Activated T-cell treated with anti-CD3 and anti-CD28 coated beads, Interleukin-2, amount 50 U/mL, for 72 hours (primary cell): ENCODE data around the gene LHFPL6. TPM values are rescaled to one million over a fixed set of nuclear protein-coding genes. Genes with fewer than 3 reads are reported as not detected.

Source experiments
- ATAC-seq, 2 donors: fragments of 150-1000 bp; cut with Tn5 transposase; replicated peaks in 1 of 2; 2 replicates each; pipeline ENCODE4 v1.10.0; 2021; ENCODE audit warnings: moderate library complexity in 2 of 2, mild to moderate bottlenecking in 1 of 2
- DNase-seq, 2 donors: peaks; one replicate each; pipeline ENCODE4 v3.0.0; 2021 to 2022; ENCODE audit warnings: mixed read lengths in 1 of 2
- H3K27ac Mint-ChIP-seq: one replicate; pipeline ENCODE4 v1.8.0; 2022; ENCODE audit warnings: mild to moderate bottlenecking, moderate library complexity, mixed read lengths
- H3K27me3 Mint-ChIP-seq: one replicate; pipeline ENCODE4 v1.8.0; 2022; ENCODE audit warnings: low read depth, mixed read lengths
- H3K36me3 Mint-ChIP-seq, 2 donors: one replicate each; pipeline ENCODE4 v1.8.0; 2022; ENCODE audit warnings: mixed read lengths in 2 of 2, mild to moderate bottlenecking in 1 of 2; ENCODE audit not compliant: insufficient read depth in 2 of 2
- H3K4me1 Mint-ChIP-seq: one replicate; pipeline ENCODE4 v1.8.0; 2022; ENCODE audit warnings: low read depth, mixed read lengths
- H3K4me3 Mint-ChIP-seq, 2 donors: one replicate each; pipeline ENCODE4 v1.8.0; 2022; ENCODE audit warnings: mild to moderate bottlenecking in 2 of 2, mixed read lengths in 2 of 2, moderate library complexity in 2 of 2
- H3K9me3 Mint-ChIP-seq, 2 donors: one replicate each; pipeline ENCODE4 v1.8.0; 2022; ENCODE audit warnings: mixed read lengths in 2 of 2
- total RNA-seq, 2 donors: library from RNA; stranded (reverse); gene quantifications; one replicate each; pipeline ENCODE4 v1.2.3, GENCODE V29; 2022

The LHFPL6 gene
- total RNA-seq, 2 donors from 2014 or later = 1.7 to 2.5 TPM

- Mint-ChIP-seq H3K36me3 (no peaks in the 10 kb centered on the region), H3K27ac (no peak overlapping the region)
- DNase-seq = no peak
These were observed 1.8 kb upstream of the LHFPL6 start for GRCh38 chr13:39604756-39605155.

GRCh38 chr13:39603424-39603947, 493 bp upstream of the LHFPL6 start:
- peak overlapping the region; percentile 82 for H3K27ac Mint-ChIP-seq

More at GRCh38 chr13:39604756-39605155, 1.8 kb upstream of the LHFPL6 start:
- Mint-ChIP-seq H3K27me3 (peaks cover 64% of the 10 kb centered on the region), H3K4me1 (peaks cover 7% of the 10 kb centered on the region), H3K9me3 (no peaks in the 10 kb centered on the region), H3K4me3 (no peak overlapping the region)
- no peak for ATAC-seq

DNA sequence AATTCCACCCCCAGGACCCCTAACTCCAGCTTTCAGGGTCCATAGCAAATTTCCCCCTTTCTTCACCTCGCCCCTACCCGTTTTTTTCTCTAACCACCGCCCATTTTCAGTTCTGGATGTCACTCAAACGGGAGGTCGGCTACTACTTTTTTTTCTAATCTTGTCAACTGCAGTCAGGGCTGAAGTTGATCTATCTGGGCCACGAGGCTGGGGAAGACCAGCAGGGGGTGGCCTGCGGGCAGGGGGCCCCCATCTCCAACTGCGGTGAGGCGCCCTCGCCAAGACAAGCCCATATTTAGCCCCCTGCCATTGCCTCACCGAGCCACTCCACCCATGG, 748 bp downstream of the LHFPL6 start:
- ATAC-seq = peak; percentile 27 to 38
- peaks cover 57% of the 10 kb centered on the region for H3K27me3 Mint-ChIP-seq

More at GRCh38 chr13:39603424-39603947, 493 bp upstream of the LHFPL6 start:
- peaks cover 62% of the 10 kb centered on the region for H3K27me3 Mint-ChIP-seq
- peaks cover 7% of the 10 kb centered on the region for H3K4me1 Mint-ChIP-seq
- DNase-seq (no peak), ATAC-seq (no peak)
- H3K36me3 Mint-ChIP-seq = no peaks in the 10 kb centered on the region
- H3K9me3 Mint-ChIP-seq = no peaks in the 10 kb centered on the region
- peak overlapping the region; percentile 88 to 91 for H3K4me3 Mint-ChIP-seq

DNA sequence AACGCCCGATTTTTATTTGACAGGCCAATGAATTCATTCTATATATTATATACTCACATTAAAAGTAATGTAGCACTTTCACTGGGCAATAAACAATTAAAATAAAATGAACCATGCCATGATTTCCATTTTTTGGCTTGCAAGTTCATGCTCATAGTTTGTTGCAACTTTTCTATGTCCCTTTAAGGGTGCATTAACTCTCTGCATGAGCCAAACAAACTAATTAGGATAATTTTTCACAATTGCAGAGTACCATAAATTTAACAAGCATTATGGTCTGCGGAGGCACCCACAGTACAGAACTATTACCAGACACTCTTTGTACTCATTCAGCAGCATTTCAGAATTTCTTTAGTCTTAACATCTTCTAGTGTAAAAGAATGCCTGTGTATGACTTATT, 1.4 kb downstream of the LHFPL6 start:
- no peak for DNase-seq
- H3K36me3 Mint-ChIP-seq = no peaks in the 10 kb centered on the region
- H3K4me3 Mint-ChIP-seq = peak overlapping the region; percentile 88 to 91
- ATAC-seq = no peak
- H3K27me3 Mint-ChIP-seq = peaks cover 57% of the 10 kb centered on the region
- peaks cover 7% of the 10 kb centered on the region for H3K4me1 Mint-ChIP-seq
- no peak overlapping the region for H3K27ac Mint-ChIP-seq
- H3K9me3 Mint-ChIP-seq = no peaks in the 10 kb centered on the region

More for the DNA sequence above, 748 bp downstream of the LHFPL6 start:
- Mint-ChIP-seq H3K4me1 (peaks cover 7% of the 10 kb centered on the region), H3K27ac (peak overlapping the region; percentile 33), H3K4me3 (peak overlapping the region; percentile 88 to 91), H3K36me3 (no peaks in the 10 kb centered on the region), H3K9me3 (no peaks in the 10 kb centered on the region)
- DNase-seq = peak in 1 of 2 donors; percentile 13

- DNase-seq (no peak), ATAC-seq (no peak)
- peaks cover 7% of the 10 kb centered on the region for H3K4me1 Mint-ChIP-seq
- peaks cover 56% of the 10 kb centered on the region for H3K27me3 Mint-ChIP-seq
- no peak overlapping the region for H3K27ac Mint-ChIP-seq
- no peaks in the 10 kb centered on the region for H3K9me3 Mint-ChIP-seq
- no peaks in the 10 kb centered on the region for H3K36me3 Mint-ChIP-seq
- H3K4me3 Mint-ChIP-seq = no peak overlapping the region
These were observed 2.2 kb downstream of the LHFPL6 start for GRCh38 chr13:39600766-39601165.

DNA sequence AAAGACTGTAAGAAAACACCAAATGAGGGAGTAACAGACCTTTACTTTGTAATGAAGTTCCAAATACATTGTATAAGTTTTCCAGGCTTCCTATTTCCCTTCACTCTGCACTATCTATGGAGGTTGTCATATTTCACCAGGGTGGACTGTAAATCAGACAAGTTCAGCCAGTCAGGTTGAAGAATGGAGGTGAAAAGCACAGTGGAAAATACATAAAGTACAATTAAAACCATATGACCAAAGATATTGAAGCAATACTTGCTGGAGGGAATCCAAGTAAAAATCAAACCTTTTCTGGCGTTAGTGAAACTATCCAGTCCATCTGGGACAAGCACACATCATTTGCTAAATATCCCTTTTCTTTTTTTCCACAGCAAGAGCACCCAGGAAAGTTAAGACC, 3.2 kb downstream of the LHFPL6 start:
- Mint-ChIP-seq H3K27me3 (peaks cover 47% of the 10 kb centered on the region), H3K4me3 (no peak overlapping the region), H3K36me3 (no peaks in the 10 kb centered on the region), H3K9me3 (no peaks in the 10 kb centered on the region), H3K4me1 (peaks cover 7% of the 10 kb centered on the region), H3K27ac (no peak overlapping the region)
- DNase-seq = no peak
- ATAC-seq = no peak

DNA sequence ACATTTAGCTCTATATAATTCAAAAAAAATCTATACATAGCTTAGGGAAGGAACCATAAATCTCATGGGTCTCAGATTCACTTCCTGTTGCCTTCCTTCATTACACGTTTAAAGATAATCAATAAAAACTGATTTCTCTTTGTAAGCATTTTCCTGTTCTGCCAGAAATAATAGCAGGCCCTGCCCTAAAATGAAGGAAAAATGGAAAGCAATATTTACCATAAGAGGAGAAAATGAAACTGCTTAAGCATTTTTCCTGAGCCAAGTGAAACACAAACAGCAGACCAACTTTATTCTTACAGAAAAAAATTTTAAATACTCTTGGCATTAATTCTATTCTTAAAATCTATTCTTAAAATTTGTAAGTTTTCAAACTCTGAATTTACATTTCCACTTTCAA, 4.0 kb downstream of the LHFPL6 start:
- Mint-ChIP-seq H3K4me3 (no peak overlapping the region), H3K27ac (no peak overlapping the region), H3K27me3 (peaks cover 39% of the 10 kb centered on the region), H3K36me3 (no peaks in the 10 kb centered on the region), H3K4me1 (peaks cover 7% of the 10 kb centered on the region), H3K9me3 (peaks cover 0 to 2% of the 10 kb centered on the region in 2 donors)
- DNase-seq = no peak
- ATAC-seq = no peak

DNA sequence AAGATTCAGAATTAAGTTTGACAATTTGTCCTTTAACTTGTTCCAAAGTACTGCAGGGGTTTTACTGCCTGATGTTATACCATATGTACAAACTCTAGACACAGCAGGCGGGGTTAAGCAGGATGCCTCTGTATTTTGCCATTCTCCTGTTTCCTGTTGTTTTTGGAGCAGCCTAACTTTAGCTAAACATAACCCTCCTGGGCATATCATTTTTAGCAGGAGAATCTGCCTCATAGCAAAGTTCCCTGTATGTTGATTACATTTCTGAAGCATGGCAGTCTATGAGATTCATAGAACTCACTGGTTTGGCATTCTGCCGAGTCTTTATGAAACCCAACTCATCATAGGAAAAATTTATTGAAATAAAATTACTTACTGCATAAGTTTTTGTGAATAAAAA, 5.2 kb downstream of the LHFPL6 start:
- H3K36me3 Mint-ChIP-seq = no peaks in the 10 kb centered on the region
- DNase-seq (no peak), ATAC-seq (no peak)
- H3K4me3 Mint-ChIP-seq = no peak overlapping the region
- peaks cover 7% of the 10 kb centered on the region for H3K4me1 Mint-ChIP-seq
- H3K27me3 Mint-ChIP-seq = peaks cover 32% of the 10 kb centered on the region
- no peak overlapping the region for H3K27ac Mint-ChIP-seq
- peaks cover 0 to 4% of the 10 kb centered on the region in 2 donors for H3K9me3 Mint-ChIP-seq

DNA sequence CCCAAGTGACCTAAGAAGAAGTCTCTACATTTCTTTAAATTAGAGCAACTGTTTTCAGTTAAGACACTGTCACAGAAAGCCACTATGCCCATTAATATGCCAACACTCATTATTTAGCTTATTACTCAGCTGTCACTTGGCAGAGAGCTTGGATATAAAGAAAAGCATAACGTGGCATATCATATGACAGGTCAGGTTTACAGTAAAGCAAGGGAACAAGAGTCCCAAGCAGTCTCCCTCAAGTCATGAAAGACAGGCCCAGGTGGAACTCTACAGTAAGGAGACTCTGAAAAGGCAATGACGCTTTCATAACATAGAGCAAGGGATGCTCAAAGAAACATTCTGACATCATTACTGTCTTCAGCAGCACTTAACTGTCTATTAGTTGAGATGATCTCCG, 6.3 kb downstream of the LHFPL6 start:
- Mint-ChIP-seq H3K4me1 (no peaks in the 10 kb centered on the region), H3K27me3 (peaks cover 23% of the 10 kb centered on the region), H3K9me3 (peaks cover 0 to 4% of the 10 kb centered on the region in 2 donors), H3K4me3 (no peak overlapping the region), H3K27ac (no peak overlapping the region), H3K36me3 (no peaks in the 10 kb centered on the region)
- DNase-seq (no peak), ATAC-seq (no peak)

GRCh38 chr13:39596176-39596575, 6.8 kb downstream of the LHFPL6 start:
- Mint-ChIP-seq H3K4me1 (no peaks in the 10 kb centered on the region), H3K27ac (no peak overlapping the region), H3K9me3 (peaks cover 0 to 4% of the 10 kb centered on the region in 2 donors), H3K36me3 (no peaks in the 10 kb centered on the region), H3K4me3 (no peak overlapping the region), H3K27me3 (peaks cover 18% of the 10 kb centered on the region)
- DNase-seq = no peak
- ATAC-seq = peak in 1 of 2 donors; percentile 49

DNA sequence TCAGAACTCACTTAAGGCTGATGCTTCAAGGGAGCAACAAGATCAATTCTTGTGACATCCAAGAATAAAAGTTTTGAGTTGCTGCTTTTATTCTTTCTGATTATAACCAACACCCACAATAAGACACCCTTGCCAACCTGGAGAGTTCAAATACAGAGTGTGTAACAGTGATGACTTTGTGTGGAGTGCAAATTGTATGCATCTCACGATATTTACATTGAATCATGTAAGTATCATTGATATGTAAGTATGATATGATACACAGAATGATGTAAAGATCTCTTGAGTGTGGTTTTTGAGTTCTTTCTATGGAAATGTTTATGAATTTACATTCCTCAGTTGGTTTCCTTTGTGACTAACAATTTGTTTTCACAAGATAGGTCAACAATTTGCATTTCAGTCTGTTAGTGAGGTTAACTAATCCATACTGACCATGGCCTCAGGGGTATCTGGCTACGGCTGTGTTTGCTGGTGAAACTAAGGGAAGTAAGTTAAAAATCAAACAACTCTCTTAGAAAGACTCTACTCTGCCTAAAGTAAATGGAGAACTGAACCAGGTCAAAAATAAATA, 12.4 kb downstream of the LHFPL6 start:
- Mint-ChIP-seq H3K36me3 (no peaks in the 10 kb centered on the region), H3K27me3 (no peaks in the 10 kb centered on the region), H3K4me3 (no peak overlapping the region), H3K9me3 (peaks cover 0 to 4% of the 10 kb centered on the region in 2 donors), H3K4me1 (no peaks in the 10 kb centered on the region), H3K27ac (no peak overlapping the region)
- DNase-seq (no peak), ATAC-seq (peak in 1 of 2 donors; percentile 56)

- ATAC-seq = no peak
- Mint-ChIP-seq H3K27ac (no peak overlapping the region), H3K36me3 (no peaks in the 10 kb centered on the region), H3K4me1 (no peaks in the 10 kb centered on the region), H3K9me3 (no peaks in the 10 kb centered on the region), H3K4me3 (no peak overlapping the region), H3K27me3 (peaks cover 6% of the 10 kb centered on the region)
- DNase-seq = no peak
These were observed 14.6 kb downstream of the LHFPL6 start for GRCh38 chr13:39588384-39588783.

DNA sequence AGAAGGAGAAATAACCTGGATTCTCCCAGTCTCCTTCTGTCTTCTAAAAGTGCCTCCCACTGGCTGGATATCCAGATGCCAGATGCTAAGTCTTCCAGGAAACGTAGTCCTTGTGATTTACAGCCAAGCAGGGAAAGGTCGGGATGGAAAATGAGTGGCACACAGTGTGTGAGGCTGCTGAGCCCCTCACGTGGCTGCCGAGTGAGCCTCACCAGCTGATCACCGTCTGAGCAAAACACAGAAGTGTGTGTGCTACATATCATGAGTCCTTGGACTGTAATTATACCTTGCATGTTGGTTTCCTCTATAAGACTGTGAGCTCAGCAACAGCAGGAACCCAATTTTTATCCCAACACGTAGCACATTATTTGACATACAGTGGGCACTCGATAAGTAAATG, 15.1 kb downstream of the LHFPL6 start:
- no peaks in the 10 kb centered on the region for H3K4me1 Mint-ChIP-seq
- H3K27me3 Mint-ChIP-seq = peaks cover 6% of the 10 kb centered on the region
- H3K9me3 Mint-ChIP-seq = no peaks in the 10 kb centered on the region
- no peak overlapping the region for H3K27ac Mint-ChIP-seq
- ATAC-seq (no peak), DNase-seq (no peak)
- H3K36me3 Mint-ChIP-seq = no peaks in the 10 kb centered on the region
- H3K4me3 Mint-ChIP-seq = no peak overlapping the region

DNA sequence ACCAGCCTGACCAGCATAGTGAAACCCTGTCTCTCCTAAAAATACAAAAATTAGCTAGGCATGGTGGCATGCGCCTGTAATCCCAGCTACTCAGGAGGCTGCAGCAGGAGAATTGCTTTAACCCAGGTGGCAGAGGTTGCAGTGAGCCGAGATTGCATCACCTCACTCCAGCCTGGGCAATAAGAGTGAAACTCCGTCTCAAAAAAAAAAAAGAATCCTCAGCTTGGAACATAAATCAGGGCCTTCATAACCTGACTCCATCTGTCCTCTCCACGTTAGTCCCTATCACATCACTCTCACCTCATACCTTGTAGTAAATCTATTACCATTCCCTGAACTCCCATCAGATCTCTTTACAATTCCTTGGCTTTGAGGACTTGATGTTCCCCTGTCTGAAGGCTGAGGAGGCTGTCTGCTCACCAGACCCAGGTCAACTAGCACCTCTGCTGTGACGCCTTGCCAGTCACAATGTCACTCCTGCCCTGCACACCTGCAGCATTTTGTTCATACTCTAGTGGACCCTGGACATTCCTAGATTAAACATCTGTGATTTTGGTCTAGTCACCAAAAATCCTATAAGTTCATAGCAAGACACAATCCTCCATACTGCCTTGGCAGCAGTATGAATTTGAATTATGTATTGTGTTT, 15.9 kb downstream of the LHFPL6 start:
- no peak for DNase-seq
- Mint-ChIP-seq H3K4me3 (no peak overlapping the region), H3K9me3 (no peaks in the 10 kb centered on the region), H3K27me3 (peaks cover 6% of the 10 kb centered on the region), H3K27ac (no peak overlapping the region), H3K4me1 (no peaks in the 10 kb centered on the region), H3K36me3 (no peaks in the 10 kb centered on the region)
- no peak for ATAC-seq
